ENCODE data around the gene RPN2. TPM values are rescaled to one million over a fixed set of nuclear protein-coding genes. Genes with fewer than 3 reads are reported as not detected.

Gene RPN2
- 195 and 217 TPM in 2 replicates for total RNA-seq (2014; rRNA removed; shearing (Covaris generic))

DNA sequence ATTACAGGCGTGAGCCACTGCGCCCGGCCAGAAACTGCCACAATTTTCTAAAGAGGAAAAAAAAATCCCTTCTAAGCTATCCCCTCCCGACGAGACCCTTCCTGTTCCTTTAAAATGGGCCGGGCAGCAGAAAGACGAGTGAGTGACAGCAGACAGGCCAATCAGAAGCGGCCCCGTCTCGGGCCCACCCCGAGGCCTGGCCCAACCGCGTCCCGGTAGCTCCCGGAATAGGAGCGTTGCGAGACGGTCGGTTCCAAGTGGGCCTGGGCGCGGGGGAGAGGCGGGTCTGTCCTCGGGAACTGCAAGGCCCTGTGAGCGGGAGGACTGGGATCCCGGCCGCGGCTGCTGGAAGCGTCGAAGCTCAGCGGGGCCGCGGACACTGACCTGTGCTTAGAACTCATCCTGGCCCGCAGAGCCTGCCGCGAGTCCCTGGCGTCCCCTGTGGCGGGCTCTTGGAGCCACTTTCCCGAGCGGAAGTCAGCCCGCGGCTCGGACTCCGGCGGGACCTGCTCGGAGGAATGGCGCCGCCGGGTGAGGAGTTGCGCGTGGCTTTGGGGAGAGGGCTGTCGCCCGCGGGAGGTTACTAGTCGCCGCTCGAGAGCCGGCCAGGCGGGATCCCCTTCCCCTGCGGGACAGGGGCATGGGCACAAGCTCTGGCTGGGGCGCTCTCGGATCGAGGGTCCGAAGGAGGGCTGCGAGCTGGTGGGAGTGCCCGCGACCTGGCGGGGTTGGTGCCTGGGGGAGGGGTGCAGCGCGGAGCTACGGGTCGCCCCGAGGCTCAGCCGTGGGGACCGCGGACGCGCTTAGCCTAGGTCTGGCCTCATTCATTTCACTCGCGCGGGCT lies at the start of gene RPN2, which contains the start of gene MROH8:
RPN2 (plus strand) TSS at position 492 of the 844 bp plus-strand sequence; CDS start at position 519, 27 bp downstream.
MROH8 (minus strand) TSS at position 710 of the 844 bp plus-strand sequence.

DNA sequence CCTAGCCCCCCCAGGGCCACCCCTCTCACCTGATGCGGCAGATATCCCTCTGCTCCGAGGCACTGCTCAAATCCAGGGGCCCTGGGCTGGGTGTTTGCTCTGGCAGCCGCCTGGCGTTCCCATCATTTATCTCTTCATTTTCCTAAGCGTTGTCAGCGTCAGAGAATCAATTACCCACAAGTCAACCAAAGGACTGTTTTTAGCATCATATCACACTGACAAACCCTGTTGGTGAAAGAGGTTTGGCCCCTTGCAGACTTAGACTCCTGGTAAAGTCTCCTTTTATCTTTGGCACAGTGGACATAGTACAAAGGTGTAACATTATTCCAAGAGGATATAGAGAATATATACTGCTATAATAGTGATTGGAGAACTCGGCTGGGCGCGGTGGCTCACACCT lies 82.6 kb downstream of the RPN2 start, which contains the start of gene GHRH:
GHRH (minus strand) TSS at position 101 of the 400 bp plus-strand sequence. CDS start 4,925 bp downstream, outside the sequence.

Other genes with a start within 250 kb of the RPN2 start
- gene SAMHD1, start 227.6 kb upstream of the RPN2 start, total RNA-seq (2014; rRNA removed; shearing (Covaris generic)), result 10.6 and 11.9 TPM in 2 replicates
- gene RBL1, start 83.3 kb upstream of the RPN2 start, total RNA-seq (2014; rRNA removed; shearing (Covaris generic)), result 16.1 and 27.2 TPM in 2 replicates
- 0.08 and 2.8 TPM in 2 replicates for gene MROH8, start 218 bp downstream of the RPN2 start, total RNA-seq (2014; rRNA removed; shearing (Covaris generic))
- gene GHRH, start 82.5 kb downstream of the RPN2 start, total RNA-seq (2014; rRNA removed; shearing (Covaris generic)), result not detected in 2 replicates
- 20.7 and 24.5 TPM in 2 replicates for gene MANBAL, start 110.3 kb downstream of the RPN2 start, total RNA-seq (2014; rRNA removed; shearing (Covaris generic))
- 22.2 and 27.8 TPM in 2 replicates for gene SRC, start 166.8 kb downstream of the RPN2 start, total RNA-seq (2014; rRNA removed; shearing (Covaris generic))

Data from A375 (cell line).